Testis (tissue), 2 donors: Measurements from ENCODE around the gene PLXND1.

Source experiments
- POLR2A ChIP-seq: fragments of 450-650 bp; IDR thresholded peaks from one replicate; pipeline ENCODE4 v1.6.1; 2017; ENCODE audit warnings: antibody characterized with exemption, mild to moderate bottlenecking, moderate library complexity
- TF ChIP-seq, protein P1 (sequence below), 3 experiments: fragments of 450-650 bp in 2 of 3; fragments of 200-600 bp in 1 of 3; sonication (generic) in 1 of 3; IDR thresholded peaks; one replicate each; pipeline ENCODE4 v1.5.1; 2016 to 2019; ENCODE audit warnings: antibody characterized with exemption in 3 of 3, mild to moderate bottlenecking in 2 of 3, moderate library complexity in 1 of 3

GRCh38 chr3:129633751-129634481 lies 27.4 kb upstream of the PLXND1 start:
- TF ChIP-seq, protein P1, sequence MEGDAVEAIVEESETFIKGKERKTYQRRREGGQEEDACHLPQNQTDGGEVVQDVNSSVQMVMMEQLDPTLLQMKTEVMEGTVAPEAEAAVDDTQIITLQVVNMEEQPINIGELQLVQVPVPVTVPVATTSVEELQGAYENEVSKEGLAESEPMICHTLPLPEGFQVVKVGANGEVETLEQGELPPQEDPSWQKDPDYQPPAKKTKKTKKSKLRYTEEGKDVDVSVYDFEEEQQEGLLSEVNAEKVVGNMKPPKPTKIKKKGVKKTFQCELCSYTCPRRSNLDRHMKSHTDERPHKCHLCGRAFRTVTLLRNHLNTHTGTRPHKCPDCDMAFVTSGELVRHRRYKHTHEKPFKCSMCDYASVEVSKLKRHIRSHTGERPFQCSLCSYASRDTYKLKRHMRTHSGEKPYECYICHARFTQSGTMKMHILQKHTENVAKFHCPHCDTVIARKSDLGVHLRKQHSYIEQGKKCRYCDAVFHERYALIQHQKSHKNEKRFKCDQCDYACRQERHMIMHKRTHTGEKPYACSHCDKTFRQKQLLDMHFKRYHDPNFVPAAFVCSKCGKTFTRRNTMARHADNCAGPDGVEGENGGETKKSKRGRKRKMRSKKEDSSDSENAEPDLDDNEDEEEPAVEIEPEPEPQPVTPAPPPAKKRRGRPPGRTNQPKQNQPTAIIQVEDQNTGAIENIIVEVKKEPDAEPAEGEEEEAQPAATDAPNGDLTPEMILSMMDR (IDR thresholded peaks at IDR 0.05): no peak
- TF ChIP-seq POLR2A: no peak
